HG03442 (cell line): ENCODE data around the gene RORB.
A peak's percentile ranks its signal among the peaks of the same experiment; 100 is the strongest.

Experiments
- ATAC-seq: cut with Tn5 transposase; IDR thresholded peaks from one replicate; pipeline ENCODE4 v1.9.1; 2021; ENCODE audit warnings: mild to moderate bottlenecking, moderate library complexity; ENCODE audit not compliant: unreplicated experiment

Gene RORB

GRCh38 chr9:74496819-74497747, at the start of gene RORB:
TSS of gene RORB (plus strand) at chr9:74497335. CDS start at chr9:74497977, 642 bp downstream.
- ATAC-seq, result peak; percentile 96

GRCh38 chr9:74447451-74448193, 49.5 kb upstream of the RORB start:
- ATAC-seq, result no peak

- no peak for ATAC-seq
These were observed 48.1 kb upstream of the RORB start for GRCh38 chr9:74449060-74449459.

GRCh38 chr9:74458832-74459231, 38.3 kb upstream of the RORB start:
- no peak for ATAC-seq

GRCh38 chr9:74463825-74464224, 33.3 kb upstream of the RORB start:
- no peak for ATAC-seq

GRCh38 chr9:74478606-74479005, 18.5 kb upstream of the RORB start:
- no peak for ATAC-seq

GRCh38 chr9:74479711-74480110, 17.4 kb upstream of the RORB start:
- ATAC-seq, result no peak

- no peak for ATAC-seq
These were observed 9.7 kb upstream of the RORB start for GRCh38 chr9:74487395-74487794.

GRCh38 chr9:74493512-74493911, 3.6 kb upstream of the RORB start:
- no peak for ATAC-seq

- no peak for ATAC-seq
These were observed 2.6 kb upstream of the RORB start for GRCh38 chr9:74494490-74494889.

GRCh38 chr9:74496406-74496805, 729 bp upstream of the RORB start:
- ATAC-seq, result no peak

GRCh38 chr9:74497748-74498620, 849 bp downstream of the RORB start:
- ATAC-seq, result no peak

GRCh38 chr9:74498621-74499095, 1.5 kb downstream of the RORB start:
- no peak for ATAC-seq

- ATAC-seq, result no peak
These were observed 2.0 kb downstream of the RORB start for GRCh38 chr9:74499111-74499601.

- no peak for ATAC-seq
These were observed 2.8 kb downstream of the RORB start for GRCh38 chr9:74499770-74500583.

GRCh38 chr9:74500584-74500924, 3.4 kb downstream of the RORB start:
- ATAC-seq, result no peak

GRCh38 chr9:74501570-74501969, 4.4 kb downstream of the RORB start:
- ATAC-seq, result no peak

- ATAC-seq, result no peak
These were observed 6.1 kb downstream of the RORB start for GRCh38 chr9:74503219-74503618.

- ATAC-seq, result no peak
These were observed 6.5 kb downstream of the RORB start for GRCh38 chr9:74503666-74504065.

- no peak for ATAC-seq
These were observed 14.2 kb downstream of the RORB start for GRCh38 chr9:74511333-74511732.
